ENCODE measurements around the gene PPM1J. TPM values are rescaled to one million over a fixed set of nuclear protein-coding genes. Genes with fewer than 3 reads are reported as not detected.

The PPM1J gene
- total RNA-seq, 4 donors from 2014 or later, result 0.42 to 3.6 (median 2.3) TPM

- intact Hi-C loops (cut with DNase I), result no loop called here
- H3K4me3 ChIP-seq, result no peak overlapping the region
- DNase-seq (ENCODE audit: extremely low spot score), result no peak
- H3K4me1 ChIP-seq, result peaks cover 10 to 14% (median 12%) of the 10 kb centered on the region in 4 donors
- H3K36me3 ChIP-seq, result peaks cover 37 to 96% (median 90%) of the 10 kb centered on the region in 4 donors
- 82% methylated on average over 6 of the region's 6 CpGs for WGBS
- no peaks in the 10 kb centered on the region for H3K9me3 ChIP-seq
- no peaks in the 10 kb centered on the region for H3K27me3 ChIP-seq
- no peak for TF ChIP-seq POLR2AphosphoS5 (IDR thresholded peaks at IDR 0.05)
- TF ChIP-seq EP300 (IDR thresholded peaks at IDR 0.05), result no peak
- no peak for TF ChIP-seq CTCF (IDR thresholded peaks at IDR 0.05)
- no peak for TF ChIP-seq POLR2A (IDR thresholded peaks at IDR 0.05; ENCODE audit: low read depth)
- H3K27ac ChIP-seq (replicated peaks in 1 of 4), result no peak overlapping the region
These were observed 21.3 kb downstream of the PPM1J start for GRCh38 chr1:112693821-112694220.

- no peak for DNase-seq (ENCODE audit: extremely low spot score)
- 92% methylated on average over 2 of the region's 5 CpGs for WGBS
- intact Hi-C loops (cut with DNase I), result no loop called here
These were observed 22.5 kb downstream of the PPM1J start for GRCh38 chr1:112692681-112693080.

GRCh38 chr1:112689842-112690237 is 25.3 kb downstream of the PPM1J start:
- intact Hi-C loops (cut with DNase I), result no loop called here
- no peak overlapping the region for H3K27ac ChIP-seq (replicated peaks in 1 of 4)

More at GRCh38 chr1:112692681-112693080, 22.5 kb downstream of the PPM1J start:
- no peak for TF ChIP-seq CTCF (IDR thresholded peaks at IDR 0.05)
- TF ChIP-seq EP300 (IDR thresholded peaks at IDR 0.05), result no peak
- no peak for TF ChIP-seq POLR2A (IDR thresholded peaks at IDR 0.05; ENCODE audit: low read depth)
- no peak for TF ChIP-seq POLR2AphosphoS5 (IDR thresholded peaks at IDR 0.05)
- no peak overlapping the region for H3K4me3 ChIP-seq
- no peaks in the 10 kb centered on the region for H3K9me3 ChIP-seq
- no peak overlapping the region for H3K27ac ChIP-seq (replicated peaks in 1 of 4)
- peaks cover 37 to 90% (median 81%) of the 10 kb centered on the region in 4 donors for H3K36me3 ChIP-seq
- no peaks in the 10 kb centered on the region for H3K27me3 ChIP-seq
- H3K4me1 ChIP-seq, result peaks cover 7 to 12% (median 10%) of the 10 kb centered on the region in 4 donors

GRCh38 chr1:112689196-112689841 is 25.8 kb downstream of the PPM1J start:
- H3K27ac ChIP-seq (replicated peaks in 1 of 4), result peak overlapping the region; percentile 27 to 56 (median 51)
- H3K4me1 ChIP-seq, result peaks cover 9 to 20% (median 12%) of the 10 kb centered on the region in 4 donors
- no peaks in the 10 kb centered on the region for H3K27me3 ChIP-seq
- H3K9me3 ChIP-seq, result no peaks in the 10 kb centered on the region
- intact Hi-C loops (cut with DNase I), result no loop called here
- no peak for TF ChIP-seq CTCF (IDR thresholded peaks at IDR 0.05)
- TF ChIP-seq EP300 (IDR thresholded peaks at IDR 0.05), result no peak
- TF ChIP-seq POLR2A (IDR thresholded peaks at IDR 0.05; ENCODE audit: low read depth), result no peak
- no peak for DNase-seq (ENCODE audit: extremely low spot score)
- WGBS, result 94% methylated on average over 6 of the region's 9 CpGs
- H3K36me3 ChIP-seq, result peaks cover 37 to 58% (median 48%) of the 10 kb centered on the region in 4 donors
- no peak overlapping the region for H3K4me3 ChIP-seq

More at GRCh38 chr1:112689842-112690237, 25.3 kb downstream of the PPM1J start:
- Histone ChIP-seq H3K36me3 (peaks cover 37 to 64% (median 54%) of the 10 kb centered on the region in 4 donors), H3K4me3 (no peak overlapping the region), H3K4me1 (peaks cover 9 to 20% (median 12%) of the 10 kb centered on the region in 4 donors), H3K27me3 (no peaks in the 10 kb centered on the region), H3K9me3 (no peaks in the 10 kb centered on the region)
- 95% methylated on average over 9 of the region's 11 CpGs for WGBS
- no peak for DNase-seq (ENCODE audit: extremely low spot score)
- no peak for TF ChIP-seq POLR2AphosphoS5 (IDR thresholded peaks at IDR 0.05)
- TF ChIP-seq CTCF (IDR thresholded peaks at IDR 0.05), result no peak
- no peak for TF ChIP-seq EP300 (IDR thresholded peaks at IDR 0.05)
- TF ChIP-seq POLR2A (IDR thresholded peaks at IDR 0.05; ENCODE audit: low read depth), result no peak

All from esophagus muscularis mucosa (tissue), 4 donors.